ENCODE measurements around the gene SLC9A7. TPM values are rescaled to one million over a fixed set of nuclear protein-coding genes. Genes with fewer than 3 reads are reported as not detected.

SLC9A7 gene
- total RNA-seq, 1 donor from 2014 or later, result 3.5 TPM

- TF ChIP-seq CTCF (IDR thresholded peaks at IDR 0.05), result no peak
- no peak for TF ChIP-seq EZH2phosphoT487 (IDR thresholded peaks at IDR 0.05)
- no peak for TF ChIP-seq EZH2 (IDR thresholded peaks at IDR 0.05)
- Mint-ChIP-seq H3K4me3 (no peak overlapping the region), H3K36me3 (no peaks in the 10 kb centered on the region), H3K4me1 (no peaks in the 10 kb centered on the region), H3K27ac (no peak overlapping the region), H3K27me3 (ENCODE audit: insufficient read depth, low read depth) (no peaks in the 10 kb centered on the region), H3K9me3 (peaks cover 2% of the 10 kb centered on the region)
- no peak for DNase-seq (ENCODE audit: low spot score)
- Histone ChIP-seq H3K79me2 (ENCODE audit: low read depth) (no peaks in the 10 kb centered on the region), H4K20me1 (ENCODE audit: low read depth) (no peaks in the 10 kb centered on the region), H3K9ac (no peak overlapping the region), H3K9me3 (ENCODE audit: low read depth) (no peaks in the 10 kb centered on the region), H3K27ac (no peak overlapping the region), H3K36me3 (no peaks in the 10 kb centered on the region), H3K4me3 (no peak overlapping the region), H2AFZ (replicated peaks) (no peak overlapping the region), H3F3A (ENCODE audit: low read depth) (no peaks in the 10 kb centered on the region), H3K4me2 (no peak overlapping the region), H3K27me3 (no peaks in the 10 kb centered on the region), H3K4me1 (no peaks in the 10 kb centered on the region)
Measured at GRCh38 chrX:46722742-46723568, 36.0 kb downstream of the SLC9A7 start.

GRCh38 chrX:46716796-46717195, 42.1 kb downstream of the SLC9A7 start:
- Histone ChIP-seq H3K27ac (no peak overlapping the region), H3K9ac (no peak overlapping the region), H2AFZ (replicated peaks) (no peak overlapping the region), H3K4me3 (no peak overlapping the region), H3K79me2 (ENCODE audit: low read depth) (no peaks in the 10 kb centered on the region), H3K27me3 (no peaks in the 10 kb centered on the region), H3K4me2 (no peak overlapping the region), H3K9me3 (ENCODE audit: low read depth) (no peaks in the 10 kb centered on the region), H4K20me1 (ENCODE audit: low read depth) (no peaks in the 10 kb centered on the region), H3K36me3 (no peaks in the 10 kb centered on the region), H3K4me1 (no peaks in the 10 kb centered on the region), H3F3A (ENCODE audit: low read depth) (no peaks in the 10 kb centered on the region)
- TF ChIP-seq EZH2 (IDR thresholded peaks at IDR 0.05), result no peak
- TF ChIP-seq CTCF (IDR thresholded peaks at IDR 0.05), result no peak
- no peak for TF ChIP-seq EZH2phosphoT487 (IDR thresholded peaks at IDR 0.05)
- Mint-ChIP-seq H3K27me3 (ENCODE audit: insufficient read depth, low read depth) (no peaks in the 10 kb centered on the region), H3K36me3 (no peaks in the 10 kb centered on the region), H3K27ac (no peak overlapping the region), H3K9me3 (peaks cover 7% of the 10 kb centered on the region), H3K4me3 (no peak overlapping the region), H3K4me1 (no peaks in the 10 kb centered on the region)
- no peak for DNase-seq (ENCODE audit: low spot score)

- no peaks in the 10 kb centered on the region for H3K36me3 Mint-ChIP-seq
- H3K9me3 Mint-ChIP-seq, result peaks cover 7% of the 10 kb centered on the region
- Histone ChIP-seq H4K20me1 (ENCODE audit: low read depth) (no peaks in the 10 kb centered on the region), H3K4me1 (no peaks in the 10 kb centered on the region), H3K4me2 (no peak overlapping the region), H2AFZ (replicated peaks) (no peak overlapping the region), H3K27ac (no peak overlapping the region), H3K9me3 (ENCODE audit: low read depth) (no peaks in the 10 kb centered on the region), H3K4me3 (no peak overlapping the region), H3K79me2 (ENCODE audit: low read depth) (no peaks in the 10 kb centered on the region), H3K27me3 (no peaks in the 10 kb centered on the region), H3K36me3 (no peaks in the 10 kb centered on the region), H3K9ac (no peak overlapping the region), H3F3A (ENCODE audit: low read depth) (no peaks in the 10 kb centered on the region)
- no peak overlapping the region for H3K27ac Mint-ChIP-seq
- no peak for DNase-seq (ENCODE audit: low spot score)
- no peak overlapping the region for H3K4me3 Mint-ChIP-seq
- TF ChIP-seq CTCF (IDR thresholded peaks at IDR 0.05) (no peak), EZH2phosphoT487 (IDR thresholded peaks at IDR 0.05) (no peak), EZH2 (IDR thresholded peaks at IDR 0.05) (no peak)
- no peaks in the 10 kb centered on the region for H3K27me3 Mint-ChIP-seq (ENCODE audit: insufficient read depth, low read depth)
- peaks cover 4% of the 10 kb centered on the region for H3K4me1 Mint-ChIP-seq
Measured at GRCh38 chrX:46715997-46716396, 42.9 kb downstream of the SLC9A7 start.

Data from neural progenitor cell (in vitro differentiated cells).